Measurements from ENCODE around the gene ACSM3. TPM values are rescaled to one million over a fixed set of nuclear protein-coding genes. Genes with fewer than 3 reads are reported as not detected.

ACSM3 gene
- total and polyA plus RNA-seq, 9 of the 15 experiments (the other 6 are each of a cell fraction or from before 2014, with no cell fraction given), result 112 to 420 (median 182) TPM

DNA sequence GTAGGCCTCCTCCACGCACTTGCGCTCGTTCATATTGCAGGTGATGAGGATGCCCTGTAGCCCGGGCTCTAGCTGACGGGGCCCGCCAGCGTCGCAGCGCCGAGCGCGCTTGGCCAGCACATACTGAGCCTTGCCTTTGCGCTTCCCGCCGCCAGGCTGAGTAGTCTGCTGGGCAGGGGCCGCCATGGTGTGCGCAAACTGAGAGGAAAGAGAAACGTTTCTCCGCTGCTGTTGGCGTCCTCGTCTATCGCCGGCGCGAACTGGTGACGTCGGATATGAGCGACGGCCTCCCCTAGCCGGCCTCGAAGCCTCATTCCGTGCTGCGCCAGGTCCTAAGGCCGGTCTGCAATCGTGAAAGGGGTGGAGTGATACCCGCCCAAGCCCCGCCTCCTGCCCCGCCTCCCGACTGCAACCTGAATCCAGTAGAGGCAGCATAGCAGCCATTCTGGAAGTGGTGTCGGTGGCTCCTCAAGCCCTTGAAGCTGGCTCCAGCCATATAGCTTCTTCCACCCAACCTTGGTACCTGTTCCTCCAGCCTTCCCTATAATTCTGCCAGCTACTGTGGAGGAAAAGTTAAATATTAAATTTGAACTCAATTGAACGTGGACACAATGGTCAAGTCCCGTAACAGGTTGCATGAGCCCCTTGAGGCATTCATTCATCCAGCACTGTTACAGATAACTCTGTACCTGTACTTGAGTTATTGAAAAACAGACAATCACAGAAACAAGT is 22.1 kb upstream of the ACSM3 start, which contains the start of gene THUMPD1 (continued):
- peak; percentile 82 for TF ChIP-seq GABPB1 (CRISPR knock-in tag; IDR thresholded peaks at IDR 0.05)
- TF ChIP-seq RBM39 (optimal IDR thresholded peaks at IDR 0.05; ENCODE audit: low read depth, low read length), result no peak
- no peak for TF ChIP-seq CCAR2 (IDR thresholded peaks at IDR 0.05; ENCODE audit: low read depth, low read length)
- no peak for TF ChIP-seq CREBBP (IDR thresholded peaks at IDR 0.05; ENCODE audit: low read depth, low read length)
- TF ChIP-seq, protein P1, sequence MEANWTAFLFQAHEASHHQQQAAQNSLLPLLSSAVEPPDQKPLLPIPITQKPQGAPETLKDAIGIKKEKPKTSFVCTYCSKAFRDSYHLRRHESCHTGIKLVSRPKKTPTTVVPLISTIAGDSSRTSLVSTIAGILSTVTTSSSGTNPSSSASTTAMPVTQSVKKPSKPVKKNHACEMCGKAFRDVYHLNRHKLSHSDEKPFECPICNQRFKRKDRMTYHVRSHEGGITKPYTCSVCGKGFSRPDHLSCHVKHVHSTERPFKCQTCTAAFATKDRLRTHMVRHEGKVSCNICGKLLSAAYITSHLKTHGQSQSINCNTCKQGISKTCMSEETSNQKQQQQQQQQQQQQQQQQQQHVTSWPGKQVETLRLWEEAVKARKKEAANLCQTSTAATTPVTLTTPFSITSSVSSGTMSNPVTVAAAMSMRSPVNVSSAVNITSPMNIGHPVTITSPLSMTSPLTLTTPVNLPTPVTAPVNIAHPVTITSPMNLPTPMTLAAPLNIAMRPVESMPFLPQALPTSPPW (CRISPR knock-in tag; IDR thresholded peaks at IDR 0.05), result peak; percentile 90
- TF ChIP-seq, protein P2, sequence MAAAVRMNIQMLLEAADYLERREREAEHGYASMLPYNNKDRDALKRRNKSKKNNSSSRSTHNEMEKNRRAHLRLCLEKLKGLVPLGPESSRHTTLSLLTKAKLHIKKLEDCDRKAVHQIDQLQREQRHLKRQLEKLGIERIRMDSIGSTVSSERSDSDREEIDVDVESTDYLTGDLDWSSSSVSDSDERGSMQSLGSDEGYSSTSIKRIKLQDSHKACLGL (CRISPR knock-in tag; IDR thresholded peaks at IDR 0.05; ENCODE audit: borderline replicate concordance, poor library complexity, severe bottlenecking), result no peak
- TF ChIP-seq CHD2 (IDR thresholded peaks at IDR 0.05; ENCODE audit: low read depth, low read length), result no peak; the same call in 1 of the 2 replicates
- no peak for TF ChIP-seq ZNF140 (CRISPR knock-in tag; IDR thresholded peaks at IDR 0.05)
- TF ChIP-seq ZNF764 (CRISPR knock-in tag; IDR thresholded peaks at IDR 0.05; ENCODE audit: low read depth), result 0 out of 2 replicates have a peak, but pooled peaks have one; percentile 50
- TF ChIP-seq IRF2 (CRISPR knock-in tag; IDR thresholded peaks at IDR 0.05), result no peak
- TF ChIP-seq LCOR (CRISPR knock-in tag; IDR thresholded peaks at IDR 0.05), result no peak
- TF ChIP-seq EZH2 (IDR thresholded peaks at IDR 0.05; ENCODE audit: borderline replicate concordance, low read depth, low read length), result no peak
- TF ChIP-seq CXXC5 (CRISPR knock-in tag; IDR thresholded peaks at IDR 0.05), result peak; percentile 87
- no peak for TF ChIP-seq PTRF (tag; IDR thresholded peaks at IDR 0.05)
- TF ChIP-seq OTX1 (CRISPR knock-in tag; IDR thresholded peaks at IDR 0.05), result no peak
- no peak for TF ChIP-seq FOXA1 (IDR thresholded peaks at IDR 0.05; ENCODE audit: borderline replicate concordance)
- TF ChIP-seq ZNF785 (CRISPR knock-in tag; IDR thresholded peaks at IDR 0.05), result no peak
- TF ChIP-seq, protein P3, sequence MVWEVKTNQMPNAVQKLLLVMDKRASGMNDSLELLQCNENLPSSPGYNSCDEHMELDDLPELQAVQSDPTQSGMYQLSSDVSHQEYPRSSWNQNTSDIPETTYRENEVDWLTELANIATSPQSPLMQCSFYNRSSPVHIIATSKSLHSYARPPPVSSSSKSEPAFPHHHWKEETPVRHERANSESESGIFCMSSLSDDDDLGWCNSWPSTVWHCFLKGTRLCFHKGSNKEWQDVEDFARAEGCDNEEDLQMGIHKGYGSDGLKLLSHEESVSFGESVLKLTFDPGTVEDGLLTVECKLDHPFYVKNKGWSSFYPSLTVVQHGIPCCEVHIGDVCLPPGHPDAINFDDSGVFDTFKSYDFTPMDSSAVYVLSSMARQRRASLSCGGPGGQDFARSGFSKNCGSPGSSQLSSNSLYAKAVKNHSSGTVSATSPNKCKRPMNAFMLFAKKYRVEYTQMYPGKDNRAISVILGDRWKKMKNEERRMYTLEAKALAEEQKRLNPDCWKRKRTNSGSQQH (CRISPR knock-in tag; IDR thresholded peaks at IDR 0.05), result no peak
- no peak; the same call in 1 of the 2 replicates for TF ChIP-seq KDM2B (CRISPR knock-in tag; IDR thresholded peaks at IDR 0.05)
- TF ChIP-seq, protein P4, sequence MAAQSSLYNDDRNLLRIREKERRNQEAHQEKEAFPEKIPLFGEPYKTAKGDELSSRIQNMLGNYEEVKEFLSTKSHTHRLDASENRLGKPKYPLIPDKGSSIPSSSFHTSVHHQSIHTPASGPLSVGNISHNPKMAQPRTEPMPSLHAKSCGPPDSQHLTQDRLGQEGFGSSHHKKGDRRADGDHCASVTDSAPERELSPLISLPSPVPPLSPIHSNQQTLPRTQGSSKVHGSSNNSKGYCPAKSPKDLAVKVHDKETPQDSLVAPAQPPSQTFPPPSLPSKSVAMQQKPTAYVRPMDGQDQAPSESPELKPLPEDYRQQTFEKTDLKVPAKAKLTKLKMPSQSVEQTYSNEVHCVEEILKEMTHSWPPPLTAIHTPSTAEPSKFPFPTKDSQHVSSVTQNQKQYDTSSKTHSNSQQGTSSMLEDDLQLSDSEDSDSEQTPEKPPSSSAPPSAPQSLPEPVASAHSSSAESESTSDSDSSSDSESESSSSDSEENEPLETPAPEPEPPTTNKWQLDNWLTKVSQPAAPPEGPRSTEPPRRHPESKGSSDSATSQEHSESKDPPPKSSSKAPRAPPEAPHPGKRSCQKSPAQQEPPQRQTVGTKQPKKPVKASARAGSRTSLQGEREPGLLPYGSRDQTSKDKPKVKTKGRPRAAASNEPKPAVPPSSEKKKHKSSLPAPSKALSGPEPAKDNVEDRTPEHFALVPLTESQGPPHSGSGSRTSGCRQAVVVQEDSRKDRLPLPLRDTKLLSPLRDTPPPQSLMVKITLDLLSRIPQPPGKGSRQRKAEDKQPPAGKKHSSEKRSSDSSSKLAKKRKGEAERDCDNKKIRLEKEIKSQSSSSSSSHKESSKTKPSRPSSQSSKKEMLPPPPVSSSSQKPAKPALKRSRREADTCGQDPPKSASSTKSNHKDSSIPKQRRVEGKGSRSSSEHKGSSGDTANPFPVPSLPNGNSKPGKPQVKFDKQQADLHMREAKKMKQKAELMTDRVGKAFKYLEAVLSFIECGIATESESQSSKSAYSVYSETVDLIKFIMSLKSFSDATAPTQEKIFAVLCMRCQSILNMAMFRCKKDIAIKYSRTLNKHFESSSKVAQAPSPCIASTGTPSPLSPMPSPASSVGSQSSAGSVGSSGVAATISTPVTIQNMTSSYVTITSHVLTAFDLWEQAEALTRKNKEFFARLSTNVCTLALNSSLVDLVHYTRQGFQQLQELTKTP (IDR thresholded peaks at IDR 0.05; ENCODE audit: low read depth in 1 of 2, partially characterized antibody in 2 of 2), result peak in 1 of 2 experiments; percentile 49
- no peak for TF ChIP-seq HNRNPH1 (optimal IDR thresholded peaks at IDR 0.05; ENCODE audit: low read depth, low read length)
- no peak for TF ChIP-seq TCFL5 (CRISPR knock-in tag; conservative IDR thresholded peaks at IDR 0.05)

Data from K562 (cell line).